Stimulated activated CD4-positive, alpha-beta T cell treated with anti-CD3 and anti-CD28 coated beads, Interleukin-4, amount 100 ng/mL, for 48 hours (primary cell): ENCODE data around the gene KLHL41.
"Not testable (repeated sequence)": the region's sequence is repeated elsewhere in the genome, so short reads cannot be mapped to it uniquely, and the experiment has no call there.

ENCODE experiments used
- DNase-seq, 2 donors: peaks; one replicate each; pipeline ENCODE4 v3.0.0-alpha.2; 2020; ENCODE audit warnings: low read depth in 2 of 2

The KLHL41 gene

DNA sequence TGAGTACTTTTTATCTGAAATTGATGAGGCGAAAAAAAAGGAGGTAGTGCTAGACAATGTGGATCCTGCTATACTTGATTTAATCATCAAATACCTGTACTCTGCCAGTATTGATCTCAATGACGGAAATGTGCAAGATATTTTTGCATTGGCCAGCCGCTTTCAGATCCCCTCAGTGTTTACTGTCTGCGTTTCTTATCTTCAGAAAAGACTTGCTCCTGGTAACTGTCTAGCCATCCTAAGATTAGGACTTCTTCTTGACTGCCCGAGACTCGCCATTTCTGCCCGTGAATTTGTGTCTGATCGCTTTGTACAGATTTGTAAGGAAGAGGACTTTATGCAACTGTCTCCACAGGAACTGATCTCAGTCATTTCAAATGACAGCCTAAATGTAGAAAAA, 453 bp downstream of the KLHL41 start:
- DNase-seq = no peak

DNA sequence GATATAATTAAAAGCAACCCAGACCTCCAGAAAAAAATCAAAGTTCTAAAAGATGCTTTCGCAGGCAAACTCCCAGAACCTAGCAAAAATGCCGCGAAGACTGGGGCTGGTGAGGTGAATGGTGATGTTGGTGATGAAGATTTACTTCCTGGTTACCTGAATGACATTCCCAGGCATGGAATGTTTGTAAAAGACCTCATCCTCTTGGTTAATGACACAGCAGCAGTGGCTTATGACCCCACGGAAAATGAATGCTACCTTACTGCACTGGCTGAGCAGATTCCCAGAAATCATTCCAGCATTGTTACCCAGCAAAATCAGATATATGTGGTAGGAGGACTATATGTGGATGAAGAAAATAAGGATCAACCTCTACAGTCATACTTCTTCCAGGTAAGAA, 994 bp downstream of the KLHL41 start:
- DNase-seq = no peak

DNA sequence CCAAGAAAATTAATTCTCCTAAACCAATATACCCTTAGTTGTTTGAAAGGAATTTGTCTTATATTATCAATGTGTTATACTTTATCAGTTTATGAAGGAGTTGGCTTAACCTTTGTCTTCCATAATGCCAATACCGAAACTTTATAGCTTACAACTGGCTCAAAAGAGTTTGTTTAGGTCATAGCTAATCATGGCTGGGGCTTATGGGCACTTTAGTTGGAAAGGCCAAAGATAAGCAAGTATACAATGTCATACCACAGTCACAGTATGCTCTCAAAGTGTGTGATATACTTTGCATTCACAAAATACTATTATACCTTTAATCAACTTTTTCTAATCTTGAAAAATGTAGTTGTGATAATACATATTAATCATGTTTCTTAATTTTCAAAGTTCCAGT, 2.3 kb downstream of the KLHL41 start:
- DNase-seq = no peak

DNA sequence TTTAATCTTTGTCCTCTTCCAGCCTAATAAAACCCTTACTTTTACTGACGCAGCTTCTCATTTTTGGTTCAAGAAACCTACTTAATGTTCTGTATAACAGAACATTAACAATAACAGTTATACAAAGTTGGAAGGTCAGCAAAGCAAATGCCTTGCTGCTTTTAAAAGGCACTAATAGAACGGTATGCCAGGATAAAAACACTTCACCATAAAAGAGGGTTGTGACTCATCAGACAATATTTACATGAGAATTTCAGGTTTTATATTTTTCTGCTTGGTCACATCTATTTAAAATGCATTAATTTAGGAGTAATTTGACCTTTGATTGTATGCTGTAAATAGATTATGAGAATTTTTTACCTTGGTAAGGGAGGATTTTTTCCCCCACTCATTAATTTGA, 3.0 kb downstream of the KLHL41 start:
- no peak for DNase-seq

DNA sequence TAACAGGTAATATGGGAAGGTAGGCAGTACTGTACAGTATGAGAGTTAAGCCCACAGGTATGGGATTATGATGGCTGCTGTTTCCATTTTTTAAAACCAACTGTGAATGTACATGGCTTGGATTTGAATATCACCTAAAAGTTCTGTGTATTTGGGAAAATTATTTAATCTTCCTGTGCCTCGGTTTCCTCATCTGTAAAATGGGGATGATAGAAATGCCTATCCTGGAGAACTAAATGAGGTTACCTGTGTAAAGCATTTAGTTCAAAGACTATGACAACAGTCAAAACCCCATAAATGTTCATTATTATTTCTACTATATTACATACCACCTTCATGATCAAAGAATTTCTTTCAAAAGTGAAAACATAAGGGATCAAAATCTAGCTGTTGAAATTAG, 3.6 kb downstream of the KLHL41 start:
- DNase-seq = no peak

DNA sequence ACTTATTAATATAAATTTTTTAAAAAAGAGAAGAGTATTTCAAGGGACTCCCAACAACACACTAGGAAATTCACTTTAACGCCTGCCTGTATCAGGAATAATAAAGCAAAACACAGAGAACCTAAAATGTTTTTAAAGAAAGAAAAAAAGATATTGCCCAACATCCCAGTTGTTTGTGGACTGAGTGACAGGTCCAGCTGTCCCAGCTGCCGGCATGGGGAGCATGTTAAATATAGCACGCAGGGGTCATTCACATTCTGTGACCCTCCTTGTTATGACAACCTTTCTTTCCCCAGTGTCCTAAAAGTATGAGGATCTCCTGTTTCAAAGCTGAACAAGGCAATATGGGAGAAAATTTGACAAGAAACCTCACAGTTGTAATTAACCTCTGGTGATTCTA, 4.4 kb downstream of the KLHL41 start:
- no peak for DNase-seq

DNA sequence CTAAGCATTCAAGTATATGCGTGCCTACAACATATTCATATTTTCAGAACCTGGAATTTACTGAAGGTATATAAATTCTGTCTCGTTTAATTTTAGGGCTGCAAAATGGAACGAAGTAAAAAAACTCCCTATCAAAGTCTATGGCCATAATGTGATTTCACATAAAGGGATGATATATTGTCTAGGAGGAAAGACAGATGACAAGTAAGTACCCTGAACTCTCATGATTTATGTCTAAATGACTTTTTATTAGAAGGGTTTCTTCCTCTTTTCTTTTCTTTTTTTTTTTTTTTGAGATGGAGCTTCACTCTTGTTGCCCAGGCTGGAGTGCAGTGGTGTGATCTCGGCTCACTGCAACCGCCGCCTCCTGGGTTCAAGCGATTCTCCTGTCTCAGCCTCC, 5.3 kb downstream of the KLHL41 start:
- not testable (repeated sequence) for DNase-seq

DNA sequence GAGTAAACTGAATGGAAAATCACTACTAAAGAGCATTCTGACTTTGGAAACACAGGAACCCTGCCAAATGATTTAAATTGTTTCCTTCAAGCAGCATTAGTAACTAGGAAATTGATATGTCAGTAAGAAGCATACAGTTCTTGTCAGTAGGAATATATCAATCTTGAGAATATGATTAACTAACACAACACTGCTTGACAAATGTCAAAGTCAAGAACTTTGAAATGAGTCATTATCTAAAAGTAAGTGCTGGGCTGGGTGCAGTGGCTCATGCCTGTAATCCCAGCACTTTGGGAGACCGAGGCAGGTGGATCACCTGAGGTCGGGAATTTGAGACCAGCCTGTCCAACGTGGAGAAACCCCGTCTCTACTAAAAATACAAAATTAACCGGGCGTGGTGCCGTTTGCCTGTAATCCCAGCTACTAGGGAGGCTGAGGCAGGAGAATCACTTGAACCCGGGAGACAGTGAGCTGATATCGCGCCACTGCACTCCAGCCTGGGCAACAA, 7.0 kb downstream of the KLHL41 start:
- not testable (repeated sequence) for DNase-seq

DNA sequence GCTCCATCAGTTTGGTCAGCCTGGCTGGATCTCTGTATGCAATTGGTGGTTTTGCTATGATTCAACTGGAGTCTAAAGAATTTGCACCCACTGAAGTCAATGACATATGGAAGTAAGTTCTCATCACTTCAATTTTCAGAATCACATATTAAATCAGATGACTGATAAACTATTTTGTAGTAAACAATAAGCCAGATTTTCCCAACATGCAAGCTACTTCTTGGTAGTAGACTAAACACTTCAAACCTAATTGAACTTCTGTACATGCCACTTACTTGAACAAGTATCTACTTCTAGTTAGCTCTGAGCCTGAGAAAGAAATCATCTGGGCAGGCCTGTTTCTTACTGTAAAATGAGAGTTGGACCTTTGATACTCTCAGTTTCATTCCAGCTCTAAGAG, 11.4 kb downstream of the KLHL41 start:
- DNase-seq = no peak

DNA sequence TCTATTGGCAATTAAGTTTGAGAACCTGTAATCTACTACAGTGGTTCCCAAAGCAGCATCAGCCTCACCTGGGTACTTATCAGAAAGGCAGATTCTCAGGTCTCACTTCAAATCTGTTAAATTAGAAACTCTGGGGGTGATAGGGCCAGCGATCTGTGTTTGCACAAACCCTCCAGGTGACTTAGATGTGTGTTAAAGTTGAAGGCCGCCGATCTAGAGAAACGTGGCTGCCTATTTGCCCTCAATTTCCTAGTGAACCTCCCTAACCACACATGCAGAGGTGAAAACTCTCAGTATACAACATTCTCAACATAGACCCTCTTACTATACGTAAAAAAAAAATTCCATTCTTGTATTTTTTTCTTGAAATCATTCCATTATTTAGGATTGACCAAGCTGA, 14.2 kb downstream of the KLHL41 start:
- no peak for DNase-seq

DNA sequence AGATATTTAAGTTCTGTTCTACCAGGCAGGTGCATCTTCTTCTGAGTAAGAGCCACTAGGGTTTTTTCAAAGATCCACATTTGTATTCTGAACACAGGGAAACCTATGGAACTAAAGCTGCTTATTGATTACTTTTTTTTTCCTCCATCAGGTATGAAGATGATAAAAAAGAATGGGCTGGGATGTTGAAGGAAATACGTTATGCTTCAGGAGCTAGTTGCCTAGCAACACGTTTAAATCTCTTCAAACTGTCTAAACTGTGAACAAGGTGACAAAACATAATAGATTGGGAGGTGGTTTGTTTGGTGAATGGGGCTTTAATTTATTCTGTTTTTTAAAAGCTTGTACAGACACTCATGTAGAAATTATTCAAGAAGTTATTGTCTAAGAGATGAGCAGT, 15.9 kb downstream of the KLHL41 start:
- no peak for DNase-seq

DNA sequence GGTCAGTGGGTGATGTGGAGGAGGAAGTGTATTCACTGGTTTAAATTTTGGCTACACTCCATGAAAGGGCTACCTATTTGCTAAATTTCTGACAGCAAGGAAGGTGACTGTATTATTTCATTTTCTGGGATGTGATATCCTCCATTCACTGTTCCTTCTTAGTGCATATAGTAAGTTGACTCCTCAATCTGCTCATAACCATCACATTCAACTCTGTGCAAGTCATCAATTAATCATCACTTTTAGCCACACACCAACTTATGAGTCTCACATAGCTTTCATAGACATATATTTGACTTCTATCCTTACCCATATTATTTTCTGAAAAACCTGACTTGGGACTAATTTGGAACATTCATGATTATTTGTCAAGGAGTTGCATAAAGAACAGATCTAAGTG, 16.9 kb downstream of the KLHL41 start:
- no peak for DNase-seq

DNA sequence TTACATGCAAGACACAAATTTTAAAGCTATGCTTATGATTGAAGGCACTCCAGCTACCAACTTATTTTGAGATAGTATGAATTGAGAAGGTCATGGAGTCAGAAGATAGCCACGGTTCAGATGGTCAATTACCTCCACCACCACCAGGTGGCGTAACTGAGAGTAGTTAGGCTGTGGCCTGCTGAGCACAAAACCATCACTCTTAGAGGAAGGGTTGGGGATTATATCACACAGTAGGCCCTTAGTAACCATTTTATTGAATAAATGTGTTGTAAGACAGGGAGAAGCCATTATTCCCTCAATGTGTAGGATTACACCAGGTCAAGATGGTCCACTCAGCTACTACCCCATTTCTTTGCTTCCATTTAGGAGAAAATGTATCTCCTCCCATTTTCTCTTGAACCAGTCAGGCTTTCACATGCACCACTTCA, 18.8 kb downstream of the KLHL41 start:
- peak; percentile 64 to 68 for DNase-seq

DNA sequence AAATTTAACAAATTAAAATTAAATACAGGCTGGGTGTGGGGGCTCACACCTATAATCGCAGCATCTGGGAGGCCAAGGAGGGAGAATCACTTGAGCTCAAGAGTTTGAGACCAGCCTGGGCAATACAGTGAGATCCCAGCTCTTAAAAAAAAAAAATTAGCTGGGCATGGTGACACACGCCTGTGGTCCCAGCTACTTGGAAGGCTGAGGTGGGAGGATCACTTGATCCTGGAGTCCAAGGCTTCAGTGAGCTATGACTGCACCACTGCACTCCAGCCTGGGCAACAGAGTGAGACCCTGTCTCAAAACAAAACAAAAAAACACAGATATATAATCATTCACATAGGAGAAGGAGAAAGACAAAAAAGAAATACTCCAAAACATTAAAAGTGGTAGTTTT, 30.0 kb downstream of the KLHL41 start:
- not testable (repeated sequence) for DNase-seq

DNA sequence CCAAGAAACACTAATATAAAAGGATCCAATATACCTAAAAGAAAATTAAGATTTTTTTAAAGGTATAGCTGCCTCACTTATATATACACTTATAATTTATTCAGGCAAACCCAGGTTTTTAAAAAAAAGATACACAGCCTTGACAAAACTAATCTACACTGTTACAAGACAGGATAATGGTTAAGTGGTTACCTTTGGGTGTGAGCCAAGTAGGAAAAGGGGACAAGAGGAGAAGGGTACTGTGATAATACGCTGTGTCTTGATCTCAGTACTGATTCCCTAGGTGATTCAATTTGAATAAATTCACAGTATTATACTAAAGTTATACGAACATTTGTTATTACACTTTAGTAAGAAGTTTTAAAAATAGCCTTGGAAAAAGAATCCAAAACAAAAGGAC, 30.6 kb downstream of the KLHL41 start:
- no peak for DNase-seq

DNA sequence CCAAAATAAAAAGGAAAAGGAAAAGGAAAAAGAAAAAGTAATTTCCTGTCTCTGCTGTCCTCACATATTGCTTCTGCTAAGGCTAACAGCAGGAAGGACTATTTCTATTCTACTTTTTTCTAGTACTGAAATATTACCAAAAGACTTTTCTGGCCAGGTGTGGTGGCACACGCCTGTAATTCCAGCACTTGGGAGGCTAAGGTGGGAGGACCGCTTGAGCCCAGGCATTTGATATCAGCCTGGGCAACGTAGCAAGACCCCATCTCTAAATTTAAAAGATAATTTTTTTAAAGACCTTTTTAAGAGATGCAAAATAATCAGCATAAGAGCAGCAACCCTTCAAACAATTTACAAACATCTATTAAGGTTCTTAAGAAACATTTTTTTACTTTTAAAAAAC, 32.9 kb downstream of the KLHL41 start:
- DNase-seq = no peak

DNA sequence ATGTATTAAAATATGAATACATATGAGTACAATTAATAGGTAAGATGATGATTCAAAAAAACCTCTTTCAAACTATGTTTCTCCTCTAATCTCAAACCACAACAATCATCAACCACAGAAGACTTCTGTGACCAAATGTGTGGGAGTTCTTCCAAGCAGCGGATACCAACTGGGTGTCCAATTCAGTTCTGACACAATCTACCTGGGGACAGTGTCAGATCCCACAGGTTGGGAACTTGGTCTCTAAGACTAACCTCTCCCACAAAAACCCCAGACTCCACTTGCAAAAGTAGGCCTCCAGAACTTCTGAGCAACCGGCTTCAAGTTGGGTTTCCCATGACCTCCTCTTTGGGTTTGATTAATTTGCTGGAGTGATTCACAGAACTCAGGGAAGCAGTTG, 37.3 kb downstream of the KLHL41 start:
- DNase-seq = no peak

DNA sequence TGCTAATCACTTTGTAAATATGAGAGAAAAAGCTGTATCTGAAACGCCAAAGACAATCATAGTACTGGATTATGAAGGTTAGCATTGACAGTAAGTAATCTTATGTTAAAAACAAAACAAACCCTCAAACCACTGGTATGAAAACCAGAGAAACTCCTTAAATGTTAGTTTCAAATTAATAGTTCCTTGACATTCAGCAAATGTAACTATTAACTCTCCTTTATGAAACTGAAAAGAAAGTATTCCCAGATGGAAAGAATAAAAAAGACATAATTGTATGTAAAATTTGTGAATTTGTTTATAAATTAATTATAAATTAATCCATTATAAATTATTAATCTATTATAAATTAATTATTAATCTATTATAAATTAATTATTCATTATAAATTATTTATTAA, 51.9 kb downstream of the KLHL41 start:
- no peak for DNase-seq

DNA sequence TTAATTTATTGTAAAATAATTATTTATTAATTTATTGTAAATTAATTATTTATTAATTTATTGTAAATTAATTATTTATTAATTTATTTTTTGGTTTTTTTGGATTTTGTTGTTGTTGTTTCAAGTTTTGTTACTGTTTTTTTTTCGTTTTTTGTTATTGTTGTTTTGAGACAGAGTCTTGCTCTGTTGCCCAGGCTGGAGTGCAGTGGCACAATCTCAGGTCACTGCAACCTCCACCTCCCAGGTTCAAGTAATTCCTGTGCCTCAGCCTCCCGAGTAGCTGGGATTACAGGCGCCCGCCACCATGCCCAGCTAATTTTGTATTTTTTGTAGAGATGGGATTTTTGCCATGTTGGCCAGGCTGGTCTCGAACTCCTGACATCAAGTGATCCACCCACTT, 52.6 kb downstream of the KLHL41 start:
- not testable (repeated sequence) for DNase-seq

DNA sequence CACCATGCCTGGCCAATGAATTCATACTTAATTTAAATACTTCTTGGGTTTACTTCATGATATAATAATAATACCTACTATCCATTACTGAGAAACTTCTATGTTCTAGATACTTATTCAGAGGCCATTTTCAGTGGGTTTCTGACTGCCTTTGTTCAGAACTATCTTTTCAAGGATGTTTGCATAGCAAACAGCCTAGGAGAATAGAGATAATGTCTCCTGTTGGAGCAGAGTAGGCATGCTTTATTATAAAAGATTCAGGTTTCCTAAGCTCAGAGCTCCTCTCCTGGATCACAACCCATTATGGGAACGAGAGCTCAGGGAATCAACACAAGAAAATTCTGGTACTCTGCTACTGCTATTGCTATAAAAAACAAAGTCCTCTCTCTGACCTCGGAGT, 53.0 kb downstream of the KLHL41 start:
- no peak for DNase-seq

DNA sequence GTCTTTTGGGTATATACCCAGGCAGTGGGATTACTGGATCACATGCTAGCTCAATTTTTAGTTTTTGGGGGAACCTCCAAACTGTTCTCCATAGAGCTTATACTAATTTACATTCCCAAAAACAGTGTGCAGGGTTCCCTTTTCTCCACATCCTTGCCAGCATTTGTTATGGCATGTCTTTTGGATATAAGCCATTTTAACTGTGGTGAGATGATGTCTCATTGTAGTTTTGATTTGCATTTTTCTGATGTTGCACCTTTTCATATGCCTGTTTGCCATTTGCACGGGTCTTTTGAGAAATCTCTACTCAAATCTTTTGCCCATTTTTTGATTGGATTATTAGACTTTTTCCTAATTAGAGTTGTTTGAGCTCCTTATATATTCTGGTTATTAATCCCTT, 56.2 kb downstream of the KLHL41 start:
- DNase-seq = no peak

DNA sequence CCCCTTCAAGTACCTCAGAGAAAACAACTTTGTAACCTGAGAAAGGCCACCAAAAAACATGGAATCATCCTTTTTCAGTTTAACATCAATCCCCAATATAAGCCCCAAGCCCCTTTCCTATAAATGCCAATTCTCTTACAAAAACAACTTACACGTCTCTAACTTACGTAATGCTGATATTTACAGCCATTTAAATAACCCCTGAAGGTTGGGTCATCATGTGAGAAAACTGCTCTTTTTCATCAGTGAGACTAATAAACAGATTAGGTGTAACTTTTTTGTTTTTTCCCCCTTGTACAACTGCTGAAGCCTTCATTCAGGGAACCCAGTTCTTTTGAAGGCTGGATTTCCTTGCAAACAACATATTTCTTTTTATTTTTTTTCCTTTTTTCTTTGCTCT, 60.4 kb downstream of the KLHL41 start:
- DNase-seq = no peak

DNA sequence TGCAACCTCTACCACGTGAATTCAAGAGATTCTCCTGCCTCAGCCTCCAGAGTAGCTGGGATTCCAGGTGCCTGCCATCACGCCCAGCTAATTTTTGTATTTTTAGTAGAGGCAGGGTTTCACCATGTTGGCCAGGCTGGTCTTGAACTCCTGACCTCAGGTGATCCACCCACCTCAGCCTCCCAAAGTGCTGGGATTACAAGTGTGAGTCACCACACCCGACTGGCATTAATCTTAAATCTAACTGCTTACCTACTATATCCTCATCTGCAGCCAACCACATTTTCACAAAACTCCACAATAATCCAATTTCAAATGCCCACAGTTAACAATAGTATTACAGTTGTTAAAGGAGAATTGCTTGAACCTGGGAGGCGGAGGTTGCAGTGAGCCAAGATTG, 61.2 kb downstream of the KLHL41 start:
- not testable (repeated sequence) for DNase-seq

DNA sequence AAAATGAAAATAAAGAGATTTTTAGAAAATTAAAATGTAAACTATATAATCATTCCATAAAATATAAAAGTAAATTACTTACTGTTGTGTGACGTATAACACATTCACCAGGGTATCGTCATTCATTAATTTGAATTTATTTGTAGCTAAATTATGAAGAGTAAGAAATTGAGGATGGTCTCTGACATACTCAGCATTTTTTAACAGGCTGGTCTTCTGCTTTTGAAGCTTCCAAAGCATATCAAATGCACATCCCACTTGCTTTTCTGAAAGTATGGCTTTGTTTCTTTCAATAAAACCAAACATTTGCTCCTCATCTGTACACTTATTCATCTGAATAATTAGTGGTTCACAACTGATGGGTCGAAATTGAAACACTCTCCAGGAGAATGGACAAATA, 62.1 kb downstream of the KLHL41 start:
- DNase-seq = no peak

DNA sequence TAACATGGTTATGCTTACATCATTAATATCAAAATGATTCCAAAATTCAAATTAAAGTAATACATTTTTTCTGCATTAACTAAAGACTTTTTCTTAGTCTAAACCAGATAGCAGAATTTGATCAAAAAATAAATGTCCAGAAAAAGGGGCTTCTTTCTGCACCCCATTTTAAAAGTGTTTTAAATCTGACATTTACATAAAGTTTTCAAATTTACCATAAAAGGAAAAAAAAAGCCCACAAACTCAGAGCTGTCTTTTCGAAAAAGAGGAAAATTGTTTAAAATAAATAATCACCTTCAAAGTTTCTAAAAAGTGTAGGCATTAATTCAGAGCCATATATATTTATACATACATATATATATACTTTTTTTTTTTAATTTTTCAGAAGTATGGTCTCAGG, 62.7 kb downstream of the KLHL41 start:
- no peak for DNase-seq
